ENCODE measurements around the gene OR5B17.
"Not testable (repeated sequence)": the region's sequence is repeated elsewhere in the genome, so short reads cannot be mapped to it uniquely, and the experiment has no call there.

OR5B17 gene

DNA sequence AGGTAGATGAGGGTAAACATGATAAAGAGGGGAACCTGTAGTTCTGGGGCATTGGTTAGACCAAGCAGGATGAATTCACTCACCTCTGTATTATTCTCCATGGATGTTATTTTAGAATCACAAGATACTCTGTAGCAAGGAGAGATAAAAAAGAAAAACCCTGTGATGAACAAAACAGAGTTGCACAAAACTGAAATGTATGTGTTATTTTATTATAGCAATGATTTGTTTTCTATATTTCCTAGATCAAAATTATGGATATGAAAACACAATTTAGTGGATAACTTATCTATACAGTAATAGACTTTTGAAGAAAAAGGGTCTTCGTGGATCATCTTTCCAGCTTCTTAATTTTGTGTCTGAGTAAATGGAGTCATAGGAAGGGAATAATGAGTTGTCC is at the start of gene OR5B17:
TSS of gene OR5B17 (minus strand) at position 101 of the 400 bp plus-strand sequence. CDS start at position 101, 0 bp downstream.
- FAIRE-seq, result no peak

DNA sequence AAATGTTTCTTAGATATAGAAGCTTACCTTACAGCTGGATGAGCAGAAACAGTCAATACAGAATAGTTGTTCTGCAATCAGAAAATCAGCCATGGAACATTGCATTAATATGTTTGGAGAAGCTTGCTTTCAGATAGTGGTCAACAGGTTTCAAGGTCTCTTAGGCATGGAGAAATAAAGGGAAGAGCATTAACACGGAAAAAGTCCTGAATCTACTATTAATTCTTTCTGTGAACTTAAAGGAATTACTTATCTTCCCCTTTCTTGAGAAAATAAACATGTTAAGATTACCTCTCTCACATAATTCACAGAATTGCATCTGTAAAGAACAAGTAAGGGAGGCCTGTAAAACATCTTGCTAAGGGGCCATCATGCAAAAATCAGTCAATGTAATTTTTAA is 47.9 kb upstream of the OR5B17 start, which contains the start of gene OR5B3:
TSS of gene OR5B3 (minus strand) at position 101 of the 400 bp plus-strand sequence. CDS start 3,465 bp downstream, outside the sequence.
- no peak for FAIRE-seq

DNA sequence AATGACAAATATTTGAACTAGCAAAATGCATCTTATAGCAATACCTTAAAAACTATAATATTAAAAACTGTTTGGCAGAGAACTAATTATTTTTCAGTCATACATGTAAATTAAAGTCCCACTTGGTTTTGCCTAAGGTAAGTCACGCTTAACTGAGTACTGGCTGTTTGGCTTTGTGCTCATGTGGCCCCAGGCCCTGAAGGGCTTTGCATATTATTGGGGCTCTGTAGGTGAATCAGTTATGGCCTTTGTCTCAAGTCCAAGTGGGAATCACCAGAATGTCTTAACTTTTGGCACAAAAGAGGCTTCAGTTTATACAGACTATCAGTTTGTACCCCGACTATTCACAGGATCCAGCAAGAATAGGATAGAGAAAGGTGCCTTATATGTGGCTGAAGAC is 40.8 kb upstream of the OR5B17 start:
- FAIRE-seq, result not testable (repeated sequence)

- no peak for FAIRE-seq
Measured at GRCh38 chr11:58395581-58395980, 36.7 kb upstream of the OR5B17 start.

DNA sequence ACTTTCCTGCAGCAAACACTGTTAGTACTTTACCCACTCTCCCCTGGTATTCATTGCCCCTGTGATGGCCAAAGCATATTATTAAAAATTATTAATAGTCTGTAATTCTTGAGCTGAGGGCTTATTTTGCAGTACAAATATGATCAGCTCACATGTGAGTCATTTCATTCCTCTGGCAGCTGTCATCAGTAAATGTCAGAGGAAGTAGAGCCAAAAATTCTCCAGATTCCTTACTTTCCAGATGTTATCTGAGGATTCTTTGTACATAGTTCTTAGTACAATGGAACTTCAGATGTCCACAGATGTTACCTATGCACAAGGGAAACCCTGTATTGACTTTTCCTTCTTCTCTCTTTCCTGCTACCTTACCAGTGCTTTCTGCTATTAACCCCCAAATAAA is 35.3 kb upstream of the OR5B17 start:
- FAIRE-seq, result no peak

DNA sequence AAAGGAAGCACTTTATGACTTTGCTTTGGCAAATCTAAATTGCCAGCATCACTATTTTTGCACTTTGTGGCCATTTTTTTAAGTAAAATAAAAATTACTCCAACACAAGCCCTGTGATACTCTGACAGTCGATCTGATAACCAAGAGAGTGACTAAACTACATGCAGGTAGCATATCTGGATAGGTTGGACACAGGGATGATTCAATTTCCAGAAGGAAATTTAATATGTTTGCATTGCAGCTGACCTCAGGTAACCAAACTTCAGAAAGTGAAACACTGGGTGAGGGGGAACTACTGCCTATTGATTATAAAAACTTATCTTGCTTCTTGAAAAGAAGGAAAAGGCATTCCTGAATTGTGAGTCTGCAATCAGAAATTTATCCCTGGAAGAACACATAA is 33.9 kb upstream of the OR5B17 start:
- no peak for FAIRE-seq

DNA sequence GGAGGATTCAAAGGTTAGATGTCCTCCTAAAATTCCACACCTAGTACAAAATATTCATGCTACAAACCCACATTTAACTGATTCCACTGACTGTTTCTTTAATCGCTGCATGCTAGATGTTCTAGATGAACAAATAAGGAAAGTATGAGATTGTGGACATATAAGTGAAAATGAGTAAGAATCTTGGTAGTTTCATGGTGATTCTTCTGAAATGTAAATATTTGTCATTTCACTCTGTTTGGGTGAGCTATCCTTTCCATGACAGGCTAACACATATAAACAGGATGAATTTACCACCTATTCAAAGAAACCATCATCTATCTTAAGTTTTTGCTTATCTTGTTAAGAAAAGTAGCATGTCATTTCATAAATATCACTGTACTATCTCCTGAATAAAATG is 33.0 kb upstream of the OR5B17 start:
- FAIRE-seq, result no peak

GRCh38 chr11:58390551-58391063 is 31.7 kb upstream of the OR5B17 start:
- no peak for FAIRE-seq

GRCh38 chr11:58354727-58355126 is 4.1 kb downstream of the OR5B17 start:
- FAIRE-seq, result no peak

GRCh38 chr11:58345204-58345603 is 13.7 kb downstream of the OR5B17 start:
- FAIRE-seq, result no peak

DNA sequence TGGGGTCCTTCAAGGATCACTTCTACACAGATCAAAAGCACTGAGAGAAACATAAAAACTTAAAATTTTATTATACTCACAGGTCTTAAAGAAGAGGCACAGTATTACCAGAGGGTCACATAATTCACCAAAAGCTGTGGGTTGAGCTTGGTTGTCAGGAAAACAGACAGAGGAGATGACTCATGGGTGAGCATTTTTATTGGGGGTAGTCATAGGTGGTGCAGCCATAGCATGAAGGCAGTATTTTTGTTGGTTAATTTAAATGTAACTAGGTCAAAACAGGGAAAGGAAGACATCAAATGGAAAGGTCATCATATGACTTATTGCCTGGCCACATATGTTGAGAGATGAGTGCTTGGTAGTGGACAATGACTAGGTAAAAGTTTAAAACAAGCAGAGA is 24.2 kb downstream of the OR5B17 start:
- FAIRE-seq, result no peak

GRCh38 chr11:58330861-58331260 is 28.0 kb downstream of the OR5B17 start:
- no peak for FAIRE-seq

DNA sequence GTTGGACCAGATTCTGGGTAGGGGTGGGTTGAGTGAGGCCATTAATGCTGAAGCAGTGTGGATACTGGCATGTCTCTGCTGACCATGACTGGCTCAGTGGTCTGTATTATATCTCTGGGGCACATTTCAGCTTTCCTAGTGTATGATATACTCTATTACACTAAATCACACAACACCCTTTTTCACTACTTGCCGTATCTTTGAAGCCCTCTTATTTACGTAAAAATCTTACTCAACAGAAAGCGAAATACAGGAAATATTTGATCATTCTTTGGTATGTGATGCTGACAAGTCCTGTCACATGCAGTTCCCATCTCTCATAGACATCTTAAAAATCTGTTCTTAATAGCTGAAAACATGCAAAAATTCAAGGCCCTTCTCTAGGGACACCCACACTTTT is 40.3 kb downstream of the OR5B17 start:
- FAIRE-seq, result no peak

DNA sequence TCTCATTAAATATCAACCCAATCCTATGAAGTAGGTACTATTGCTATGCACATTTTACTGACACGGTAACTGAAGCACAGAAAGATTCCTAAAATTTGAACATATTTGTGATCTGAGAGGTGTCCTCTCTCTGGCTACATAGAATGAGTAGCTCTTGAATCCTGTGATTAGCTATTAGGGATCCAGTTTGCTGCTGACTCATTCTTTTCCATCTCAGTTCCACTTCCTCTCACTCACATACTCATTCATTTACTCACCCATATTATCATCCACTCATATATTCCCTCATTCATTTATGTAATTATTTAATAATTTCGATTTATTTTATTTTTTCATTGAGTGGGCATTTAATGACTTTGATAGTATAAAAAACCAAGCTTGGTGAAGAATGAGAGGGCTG is 42.7 kb downstream of the OR5B17 start:
- no peak for FAIRE-seq

All from endometrium (tissue), 2 donors.